HEK293T (cell line): Measurements from ENCODE around the gene WDR82.

Source experiments
- ARNT ChIP-seq: fragments of 450-650 bp; IDR thresholded peaks from 2 replicates; pipeline ENCODE4 v1.6.1; 2017; ENCODE audit warnings: mild to moderate bottlenecking
- ELF4 ChIP-seq: fragments of 450-650 bp; IDR thresholded peaks from 2 replicates; pipeline ENCODE4 v1.6.1; 2017; ENCODE audit warnings: antibody characterized with exemption
- FOXA1 ChIP-seq: fragments of 450-650 bp; IDR thresholded peaks from 2 replicates; pipeline ENCODE4 v1.6.1; 2016; ENCODE audit warnings: mild to moderate bottlenecking
- FOXK2 ChIP-seq: fragments of 450-650 bp; IDR thresholded peaks from 2 replicates; pipeline ENCODE4 v1.6.1; 2016; ENCODE audit warnings: mild to moderate bottlenecking
- FOXM1 ChIP-seq: fragments of 450-650 bp; IDR thresholded peaks from 2 replicates; pipeline ENCODE4 v1.6.1; 2017; ENCODE audit warnings: mild to moderate bottlenecking, borderline replicate concordance
- HDGF ChIP-seq: fragments of 450-650 bp; IDR thresholded peaks from 2 replicates; pipeline ENCODE4 v1.6.1; 2017; ENCODE audit warnings: antibody characterized with exemption, borderline replicate concordance
- LEF1 ChIP-seq: fragments of 450-650 bp; IDR thresholded peaks from 2 replicates; pipeline ENCODE4 v1.6.1; 2017; ENCODE audit warnings: mild to moderate bottlenecking, borderline replicate concordance
- NFRKB ChIP-seq: fragments of 450-650 bp; IDR thresholded peaks from 2 replicates; pipeline ENCODE4 v1.6.1; 2016; ENCODE audit warnings: mild to moderate bottlenecking, moderate library complexity
- SUZ12 ChIP-seq: fragments of 450-650 bp; IDR thresholded peaks from 2 replicates; pipeline ENCODE4 v1.6.1; 2016; ENCODE audit warnings: mild to moderate bottlenecking
- TARDBP ChIP-seq: fragments of 450-650 bp; IDR thresholded peaks from 2 replicates; pipeline ENCODE4 v1.6.1; 2016
- TF ChIP-seq, protein P1 (sequence below): fragments of 450-650 bp; IDR thresholded peaks from 2 replicates; pipeline ENCODE4 v1.6.1; 2016

DNA sequence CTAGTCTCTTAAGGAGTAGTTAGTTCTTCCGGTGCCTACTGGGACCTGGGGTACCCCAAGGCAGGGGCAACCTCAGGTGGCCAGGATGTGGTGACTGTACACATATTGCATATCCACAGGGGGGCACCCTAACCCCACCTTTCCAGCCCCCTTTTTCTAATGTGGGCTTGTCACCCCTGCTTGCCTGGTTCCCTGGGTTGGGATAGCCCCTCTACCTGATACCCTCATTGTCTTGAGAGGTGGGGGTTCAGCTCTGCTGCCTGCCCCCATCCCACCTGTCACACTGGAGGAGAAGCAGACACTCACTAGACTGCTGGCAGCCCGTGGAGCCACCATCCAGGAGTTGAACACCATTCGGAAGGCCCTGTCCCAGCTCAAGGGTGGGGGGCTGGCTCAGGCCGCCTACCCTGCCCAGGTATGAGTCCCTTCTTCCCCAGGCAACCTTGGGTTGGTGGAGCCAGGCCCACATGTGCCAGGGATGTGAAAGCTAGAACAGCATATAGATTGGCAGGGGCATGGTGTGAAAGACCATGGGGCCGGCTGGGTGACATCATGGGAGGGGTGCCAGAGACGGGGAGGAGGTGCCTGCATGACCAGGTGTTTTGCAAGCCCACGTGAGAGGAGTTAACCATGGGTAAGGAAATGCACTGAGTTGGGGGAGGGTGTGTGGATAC is 13.2 kb upstream of the WDR82 start:
- TF ChIP-seq LEF1: no peak
- TF ChIP-seq NFRKB: no peak
- no peak for TF ChIP-seq FOXK2
- TF ChIP-seq, protein P1, sequence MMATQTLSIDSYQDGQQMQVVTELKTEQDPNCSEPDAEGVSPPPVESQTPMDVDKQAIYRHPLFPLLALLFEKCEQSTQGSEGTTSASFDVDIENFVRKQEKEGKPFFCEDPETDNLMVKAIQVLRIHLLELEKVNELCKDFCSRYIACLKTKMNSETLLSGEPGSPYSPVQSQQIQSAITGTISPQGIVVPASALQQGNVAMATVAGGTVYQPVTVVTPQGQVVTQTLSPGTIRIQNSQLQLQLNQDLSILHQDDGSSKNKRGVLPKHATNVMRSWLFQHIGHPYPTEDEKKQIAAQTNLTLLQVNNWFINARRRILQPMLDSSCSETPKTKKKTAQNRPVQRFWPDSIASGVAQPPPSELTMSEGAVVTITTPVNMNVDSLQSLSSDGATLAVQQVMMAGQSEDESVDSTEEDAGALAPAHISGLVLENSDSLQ: no peak
- TF ChIP-seq FOXA1: no peak
- TF ChIP-seq FOXM1: no peak
- TF ChIP-seq TARDBP: no peak
- TF ChIP-seq ARNT: no peak
- TF ChIP-seq SUZ12: no peak
- TF ChIP-seq HDGF: no peak
- no peak for TF ChIP-seq ELF4
